HL-60/S4 (cell line): ENCODE data around the gene FCRLA.

Experiments used
- in situ Hi-C: fragments of 300-500 bp; cut with MboI; formaldehyde crosslinking; loops from 2 replicates; pipeline ENCODE4 v1.14.3; 2022; ENCODE audit warnings: low sequenced_read_pairs

Gene FCRLA

DNA sequence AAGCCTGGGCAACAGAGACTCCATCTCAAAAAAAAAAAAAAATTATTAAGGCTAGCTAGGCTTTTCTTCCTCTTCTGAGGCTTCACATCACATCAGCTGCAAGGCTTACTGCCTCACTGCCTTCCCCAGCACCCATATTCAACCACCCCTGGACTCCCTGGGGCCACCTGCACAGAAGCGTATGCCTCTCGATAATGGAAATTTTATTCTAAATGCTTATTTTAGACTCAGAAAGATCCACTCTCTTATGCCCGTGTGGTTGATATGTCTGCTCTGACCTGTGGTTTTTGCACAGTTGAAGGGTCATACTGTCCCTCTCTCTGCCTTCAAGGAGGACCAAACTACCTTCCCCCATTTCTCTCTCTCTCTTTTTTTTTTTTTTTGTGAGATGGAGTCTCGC is 1.5 kb upstream of the FCRLA start:
- in situ Hi-C loops, result no loop called here

DNA sequence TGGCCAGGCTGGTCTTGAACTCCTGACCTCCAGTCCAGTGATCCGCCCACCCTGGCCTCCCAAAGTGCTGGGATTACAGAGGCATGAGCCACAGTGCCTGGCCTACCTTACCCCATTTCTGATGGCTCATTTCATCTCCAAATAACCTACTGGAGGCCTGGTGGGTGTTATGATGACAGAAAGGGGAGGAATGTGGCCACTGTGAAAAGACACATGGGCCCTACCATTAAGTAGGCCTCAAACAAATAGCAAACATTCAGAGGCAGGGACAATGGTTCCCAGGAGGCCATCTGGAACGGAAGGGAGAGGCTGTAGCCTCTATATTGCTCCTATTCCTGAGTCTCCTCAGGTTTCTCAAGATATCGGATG is 932 bp upstream of the FCRLA start:
- in situ Hi-C loops, result no loop called here

GRCh38 chr1:161707503-161707902 is 474 bp downstream of the FCRLA start:
- in situ Hi-C loops, result no loop called here

- in situ Hi-C loops, result no loop called here
Observed at GRCh38 chr1:161709373-161709772, 2.3 kb downstream of the FCRLA start.

DNA sequence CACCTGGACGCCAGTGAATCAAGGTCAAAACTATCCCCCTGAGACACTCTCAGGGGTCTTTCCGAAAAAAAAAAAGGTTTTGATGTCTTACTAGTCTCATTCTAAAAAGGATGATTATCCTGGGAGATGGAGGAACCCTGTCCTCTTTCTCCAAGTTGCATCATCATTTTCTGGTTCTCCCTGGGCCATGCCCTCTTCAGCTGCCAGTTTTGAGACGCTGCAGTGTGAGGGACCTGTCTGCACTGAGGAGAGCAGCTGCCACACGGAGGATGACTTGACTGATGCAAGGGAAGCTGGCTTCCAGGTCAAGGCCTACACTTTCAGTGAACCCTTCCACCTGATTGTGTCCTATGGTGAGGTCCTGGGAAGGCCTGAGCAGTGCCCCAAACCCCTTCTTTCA is 3.5 kb downstream of the FCRLA start:
- in situ Hi-C loops, result no loop called here

DNA sequence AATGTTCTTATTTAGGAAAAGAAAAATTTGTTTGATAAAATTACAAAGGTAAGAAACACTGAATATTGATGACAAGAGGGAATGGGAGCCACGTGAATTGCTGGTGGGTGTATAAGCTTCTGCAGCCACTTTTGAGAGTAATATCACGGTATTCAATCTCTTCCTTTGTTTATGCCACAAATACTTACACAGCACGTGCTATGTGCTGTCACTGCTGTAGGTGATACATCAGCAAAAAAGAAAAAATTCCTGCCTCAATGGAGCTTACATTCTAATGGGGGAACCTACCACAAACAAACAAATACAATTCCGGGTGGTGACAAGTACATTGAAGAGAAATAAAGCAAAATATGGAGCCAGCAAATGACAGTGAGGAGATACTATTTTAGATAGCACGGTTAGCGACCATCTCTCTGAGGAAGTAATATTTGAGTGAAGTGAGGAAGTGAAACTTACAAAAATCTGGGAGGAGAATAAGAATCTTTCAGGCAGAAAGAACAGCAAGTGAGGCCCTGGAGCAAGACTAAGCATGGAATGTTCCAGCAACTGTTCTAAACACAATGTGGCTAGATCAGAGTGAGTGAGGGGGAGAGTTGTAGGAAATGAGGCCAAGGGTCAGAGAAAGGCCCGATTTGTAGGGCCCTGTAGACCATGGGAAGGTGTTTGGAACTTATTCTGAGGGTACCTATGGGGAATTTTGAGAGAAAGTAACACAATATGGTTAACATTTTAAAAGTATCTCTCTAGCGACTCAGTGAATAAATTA is 11.7 kb downstream of the FCRLA start:
- in situ Hi-C loops, result no loop called here

GRCh38 chr1:161719325-161719611 is 12.2 kb downstream of the FCRLA start:
- in situ Hi-C loops, result no loop called here

- in situ Hi-C loops, result no loop called here
Observed at GRCh38 chr1:161720422-161720821, 13.4 kb downstream of the FCRLA start.

- in situ Hi-C loops, result no loop called here
Observed at GRCh38 chr1:161720956-161721737, 14.1 kb downstream of the FCRLA start, which contains the start of gene FCRLB. Gene FCRLB (plus strand): TSS chr1:161721544. CDS start chr1:161722673, 1,129 bp downstream.

DNA sequence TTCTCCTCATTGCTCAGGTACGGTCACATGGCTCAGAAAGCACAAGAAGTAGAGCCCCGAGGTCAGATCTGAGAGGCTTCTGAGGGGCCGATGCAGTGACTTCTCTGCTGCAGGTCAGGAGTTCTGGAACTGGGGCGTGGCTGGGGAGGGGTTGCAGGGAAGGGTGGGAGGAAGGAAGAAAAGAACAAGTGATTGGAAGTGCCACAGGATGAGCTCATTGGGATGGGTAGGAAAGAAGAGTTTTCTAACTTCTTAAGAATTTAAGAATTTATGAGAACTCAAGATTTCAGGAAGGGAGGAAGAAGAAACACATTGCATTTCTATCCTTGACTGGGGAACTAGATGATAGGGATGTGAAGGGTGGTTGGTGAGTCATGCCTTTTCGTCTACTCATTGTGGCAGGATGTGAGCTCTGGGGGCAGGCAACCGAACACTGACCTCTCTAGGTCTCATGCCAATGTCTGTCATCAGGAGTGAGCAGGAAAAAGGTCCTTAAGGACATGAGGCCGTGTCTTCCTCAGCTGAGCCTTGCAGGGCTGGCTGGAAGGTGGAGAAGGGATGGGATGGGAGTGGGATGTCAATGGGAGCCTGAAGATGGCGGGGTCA is 14.8 kb downstream of the FCRLA start:
- in situ Hi-C loops, result no loop called here

- in situ Hi-C loops, result no loop called here
Observed at GRCh38 chr1:161722406-161722805, 15.4 kb downstream of the FCRLA start.

DNA sequence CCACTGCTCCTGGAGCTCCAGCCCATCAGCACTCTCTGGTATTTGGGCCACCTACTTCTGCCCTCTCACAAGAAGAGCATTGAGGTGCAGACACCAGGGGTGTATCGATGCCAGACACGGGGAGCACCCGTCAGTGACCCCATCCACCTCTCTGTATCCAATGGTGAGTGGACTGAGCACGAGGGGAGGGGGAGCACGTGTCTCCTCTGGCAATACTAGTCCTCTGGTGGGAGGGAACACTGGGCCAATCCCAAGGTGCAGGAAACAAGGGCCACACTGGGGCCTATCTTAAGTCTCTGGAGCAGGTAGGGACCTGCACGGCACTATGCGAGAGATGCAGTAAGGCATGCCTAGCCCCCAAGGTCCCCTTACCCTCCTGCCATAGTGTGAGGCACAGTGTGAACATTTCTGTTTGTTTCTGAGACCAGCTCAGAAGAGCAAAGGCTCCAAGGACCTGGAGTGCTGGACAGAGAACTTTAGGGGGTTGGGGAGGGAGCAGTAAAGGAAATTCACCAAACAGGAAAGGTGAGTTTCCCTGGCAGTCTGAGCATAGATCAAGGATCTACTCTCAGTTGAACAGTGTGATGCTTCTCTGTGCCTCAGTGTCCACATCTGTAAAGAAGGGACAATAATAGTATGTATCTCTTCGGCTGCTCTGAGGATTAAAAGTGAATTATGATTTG is 16.6 kb downstream of the FCRLA start:
- in situ Hi-C loops, result no loop called here

- in situ Hi-C loops, result loop anchor here (25.0 kb wide), 1 partner anchor 538 kb away; the partner anchor contains the start of genes ADAMTS4 and B4GALT3
Observed at GRCh38 chr1:161725258-161725907, 18.4 kb downstream of the FCRLA start.

- in situ Hi-C loops, result loop anchor here (25.0 kb wide), 1 partner anchor 539 kb away; the partner anchor contains the start of genes ADAMTS4 and B4GALT3
Observed at GRCh38 chr1:161725908-161726472, 19.0 kb downstream of the FCRLA start.

- in situ Hi-C loops, result loop anchor here (25.0 kb wide), 1 partner anchor 539 kb away; the partner anchor contains the start of genes ADAMTS4 and B4GALT3
Observed at GRCh38 chr1:161726473-161727255, 19.6 kb downstream of the FCRLA start.

DNA sequence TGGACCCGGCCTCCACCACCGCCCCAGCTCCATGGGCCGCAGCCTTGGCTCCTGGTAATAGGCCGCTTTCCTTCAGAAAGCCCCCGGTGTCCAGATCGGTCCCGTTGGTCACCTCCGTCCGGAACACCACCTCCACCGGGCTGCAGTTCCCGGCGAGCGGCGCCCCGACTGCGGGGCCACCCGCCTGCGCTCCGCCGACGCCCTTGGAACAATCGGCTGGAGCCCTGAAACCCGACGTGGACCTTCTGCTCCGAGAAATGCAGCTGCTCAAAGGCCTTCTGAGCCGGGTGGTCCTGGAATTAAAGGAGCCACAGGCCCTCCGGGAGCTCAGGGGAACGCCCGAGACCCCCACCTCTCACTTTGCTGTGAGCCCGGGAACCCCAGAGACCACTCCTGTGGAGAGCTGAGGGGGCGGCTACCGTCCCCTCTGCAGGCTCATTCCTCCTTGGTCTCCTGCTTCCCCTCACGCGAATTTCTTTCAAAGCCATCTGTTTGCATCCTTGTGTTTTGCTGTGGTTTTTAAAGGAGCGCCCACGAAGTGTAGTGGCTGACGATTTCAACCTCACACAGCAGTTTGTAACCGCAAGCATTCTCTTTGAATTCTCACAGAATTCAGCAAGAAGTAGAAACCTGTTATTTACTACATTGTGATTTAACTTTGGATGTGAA is 20.4 kb downstream of the FCRLA start:
- in situ Hi-C loops, result loop anchor here (25.0 kb wide), 1 partner anchor 540 kb away; the partner anchor contains the start of genes ADAMTS4 and B4GALT3

DNA sequence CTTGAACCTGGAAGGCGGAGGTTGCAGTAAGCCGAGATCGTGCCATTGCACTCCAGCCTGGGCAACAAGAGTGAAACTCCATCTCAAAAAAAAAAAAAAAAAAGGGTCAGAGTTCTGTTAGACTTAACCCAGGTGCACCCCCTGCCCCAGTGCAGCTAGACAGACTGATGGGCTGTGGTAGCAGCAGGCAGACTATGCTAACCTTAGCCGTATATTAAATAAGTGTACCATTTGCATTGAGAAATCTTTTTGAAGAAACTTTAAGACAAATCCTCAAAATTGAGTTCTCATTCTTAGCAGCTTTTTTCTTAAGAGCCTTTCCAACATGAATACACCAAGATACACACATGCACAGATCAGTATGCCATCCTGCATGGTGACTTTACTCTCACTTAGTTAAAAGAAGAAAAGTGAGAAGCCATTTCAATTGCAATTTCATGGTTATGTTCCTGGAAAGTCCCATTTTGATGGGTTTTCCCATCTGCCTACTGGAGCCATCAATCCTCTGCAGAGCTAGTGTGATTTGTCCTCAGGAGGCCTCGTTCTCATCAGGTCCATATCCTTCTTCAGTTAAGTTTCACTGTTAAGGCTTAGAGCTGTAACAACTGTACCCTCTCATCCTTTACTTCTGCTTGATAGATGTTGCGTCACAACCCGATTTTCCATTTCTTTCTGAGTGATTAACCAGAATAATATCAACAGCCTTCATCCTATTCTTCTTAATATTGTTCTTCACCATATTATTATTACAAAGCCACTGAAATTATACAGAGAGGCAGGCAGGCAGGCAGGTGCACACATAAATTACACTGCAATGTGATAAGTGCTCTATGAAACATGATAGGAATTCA is 21.6 kb downstream of the FCRLA start:
- in situ Hi-C loops, result loop anchor here (25.0 kb wide), 1 partner anchor 541 kb away; the partner anchor contains the start of genes ADAMTS4 and B4GALT3
